Endothelial cell of umbilical vein (primary cell): ENCODE data around the gene SH3BP4.

Experiments
- CTCF ChIP-seq, 2 donors: IDR thresholded peaks; 1 replicate in 1 of 2; 2 replicates in 1 of 2; pipeline ENCODE4 v1.5.1; 2011; ENCODE audit warnings: low read length in 2 of 2, mild to moderate bottlenecking in 2 of 2, moderate library complexity in 2 of 2, control low read depth in 1 of 2, inconsistent platforms in 1 of 2, low read depth in 1 of 2; ENCODE audit not compliant: insufficient read depth in 1 of 2; ENCODE audit errors: extremely low read depth in 1 of 2
- EZH2 ChIP-seq: IDR thresholded peaks from 2 replicates; pipeline ENCODE4 v1.6.1; 2012; ENCODE audit warnings: borderline replicate concordance, low read depth, mild to moderate bottlenecking, moderate library complexity, low read length, inconsistent platforms; ENCODE audit not compliant: severe bottlenecking
- FOS ChIP-seq: IDR thresholded peaks from 2 replicates; pipeline ENCODE4 v1.6.1; 2011; ENCODE audit warnings: mild to moderate bottlenecking, low read length, moderate library complexity, borderline replicate concordance; ENCODE audit not compliant: insufficient read depth
- GATA2 ChIP-seq: IDR thresholded peaks from 2 replicates; pipeline ENCODE4 v1.7.0; 2011; ENCODE audit warnings: low read depth, mild to moderate bottlenecking, moderate library complexity, mixed read lengths, low read length; ENCODE audit not compliant: insufficient read length, insufficient read depth
- JUN ChIP-seq: IDR thresholded peaks from 2 replicates; pipeline ENCODE4 v1.6.1; 2011; ENCODE audit warnings: borderline replicate concordance, low read depth; ENCODE audit not compliant: insufficient read length, insufficient read depth
- MAX ChIP-seq: IDR thresholded peaks from 2 replicates; pipeline ENCODE4 v1.6.1; 2011; ENCODE audit not compliant: insufficient read depth, insufficient read length
- MYC ChIP-seq: IDR thresholded peaks from one replicate; pipeline ENCODE4 v1.6.1; 2011; ENCODE audit warnings: mild to moderate bottlenecking, low read depth, low read length
- POLR2A ChIP-seq: IDR thresholded peaks from 2 replicates; pipeline ENCODE4 v1.6.1; 2012; ENCODE audit warnings: low read depth, mild to moderate bottlenecking, control low read depth, low read length
- POLR2AphosphoS5 ChIP-seq: IDR thresholded peaks from 2 replicates; pipeline ENCODE4 v1.6.1; 2012; ENCODE audit warnings: low read depth, mild to moderate bottlenecking, control low read depth, low read length, moderate library complexity; ENCODE audit not compliant: insufficient read depth

GRCh38 chr2:235098736-235099494, 147.1 kb downstream of the SH3BP4 start:
- TF ChIP-seq CTCF (IDR thresholded peaks at IDR 0.05; ENCODE audit: extremely low read depth in 1 of 2, insufficient read depth in 1 of 2, low read depth in 1 of 2, low read length in 2 of 2) (no peak), MAX (no peak), EZH2 (no peak), FOS (no peak), POLR2A (no peak), GATA2 (no peak), POLR2AphosphoS5 (no peak), MYC (no peak), JUN (no peak)
